ENCODE measurements around the gene MOSPD3. TPM values are rescaled to one million over a fixed set of nuclear protein-coding genes. Genes with fewer than 3 reads are reported as not detected.

MOSPD3 gene
- total and polyA plus RNA-seq, 8 donors = 4.0 to 30.7 (median 20.4) TPM; not detected in 1

DNA sequence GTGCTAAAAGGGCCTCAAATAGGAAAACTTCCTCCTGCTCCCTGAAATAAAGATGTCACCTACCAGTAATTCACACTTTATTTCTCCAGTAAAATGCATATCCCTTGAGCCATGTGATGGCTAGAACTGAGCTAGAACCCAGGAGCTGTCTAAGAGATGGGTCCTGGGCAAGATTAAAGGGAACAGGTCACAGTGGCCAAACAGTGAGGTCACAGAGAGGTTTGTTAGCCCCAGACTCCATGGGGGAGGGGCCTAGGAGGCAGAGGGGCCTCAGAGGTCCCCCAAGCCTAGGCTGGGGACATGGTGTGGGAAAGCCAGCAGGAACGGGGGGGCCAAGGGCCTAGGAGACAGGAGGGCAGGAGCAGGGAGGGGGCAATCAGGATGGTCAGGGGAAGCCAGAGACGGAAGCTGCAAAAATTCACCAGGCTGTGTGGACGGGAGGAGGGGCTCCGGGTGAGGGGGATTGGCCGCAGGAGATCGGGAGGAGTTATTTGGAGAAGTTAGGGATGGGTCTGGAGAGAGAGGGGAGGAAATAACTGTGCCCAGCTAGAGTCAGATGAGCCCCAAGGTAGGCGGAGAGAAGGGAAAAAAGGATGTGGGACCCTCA, 22.9 kb upstream of the MOSPD3 start:
- Histone ChIP-seq H3K36me3 (no peaks in the 10 kb centered on the region), H3K4me3 (no peak overlapping the region), H3K27me3 (peaks cover 0 to 17% (median 0%) of the 10 kb centered on the region in 3 donors), H3K9me3 (no peaks in the 10 kb centered on the region), H3K27ac (peak overlapping the region in 1 of 5 donors; percentile 3), H3K4me1 (peaks cover 8 to 22% (median 21%) of the 10 kb centered on the region in 4 donors)
- 41 to 54% (median 49%) methylated on average over 7 of the region's 7 CpGs for WGBS, 5 donors
- TF ChIP-seq, protein P1, sequence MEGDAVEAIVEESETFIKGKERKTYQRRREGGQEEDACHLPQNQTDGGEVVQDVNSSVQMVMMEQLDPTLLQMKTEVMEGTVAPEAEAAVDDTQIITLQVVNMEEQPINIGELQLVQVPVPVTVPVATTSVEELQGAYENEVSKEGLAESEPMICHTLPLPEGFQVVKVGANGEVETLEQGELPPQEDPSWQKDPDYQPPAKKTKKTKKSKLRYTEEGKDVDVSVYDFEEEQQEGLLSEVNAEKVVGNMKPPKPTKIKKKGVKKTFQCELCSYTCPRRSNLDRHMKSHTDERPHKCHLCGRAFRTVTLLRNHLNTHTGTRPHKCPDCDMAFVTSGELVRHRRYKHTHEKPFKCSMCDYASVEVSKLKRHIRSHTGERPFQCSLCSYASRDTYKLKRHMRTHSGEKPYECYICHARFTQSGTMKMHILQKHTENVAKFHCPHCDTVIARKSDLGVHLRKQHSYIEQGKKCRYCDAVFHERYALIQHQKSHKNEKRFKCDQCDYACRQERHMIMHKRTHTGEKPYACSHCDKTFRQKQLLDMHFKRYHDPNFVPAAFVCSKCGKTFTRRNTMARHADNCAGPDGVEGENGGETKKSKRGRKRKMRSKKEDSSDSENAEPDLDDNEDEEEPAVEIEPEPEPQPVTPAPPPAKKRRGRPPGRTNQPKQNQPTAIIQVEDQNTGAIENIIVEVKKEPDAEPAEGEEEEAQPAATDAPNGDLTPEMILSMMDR (IDR thresholded peaks at IDR 0.05) = no peak
- TF ChIP-seq EP300 (IDR thresholded peaks at IDR 0.05) (no peak), POLR2A (IDR thresholded peaks at IDR 0.05) (no peak), POLR2AphosphoS5 (IDR thresholded peaks at IDR 0.05) (no peak)
- intact Hi-C loops (cut with DNase I; ENCODE audit: low total_unique reads) = no loop called here
- DNase-seq = no peak

DNA sequence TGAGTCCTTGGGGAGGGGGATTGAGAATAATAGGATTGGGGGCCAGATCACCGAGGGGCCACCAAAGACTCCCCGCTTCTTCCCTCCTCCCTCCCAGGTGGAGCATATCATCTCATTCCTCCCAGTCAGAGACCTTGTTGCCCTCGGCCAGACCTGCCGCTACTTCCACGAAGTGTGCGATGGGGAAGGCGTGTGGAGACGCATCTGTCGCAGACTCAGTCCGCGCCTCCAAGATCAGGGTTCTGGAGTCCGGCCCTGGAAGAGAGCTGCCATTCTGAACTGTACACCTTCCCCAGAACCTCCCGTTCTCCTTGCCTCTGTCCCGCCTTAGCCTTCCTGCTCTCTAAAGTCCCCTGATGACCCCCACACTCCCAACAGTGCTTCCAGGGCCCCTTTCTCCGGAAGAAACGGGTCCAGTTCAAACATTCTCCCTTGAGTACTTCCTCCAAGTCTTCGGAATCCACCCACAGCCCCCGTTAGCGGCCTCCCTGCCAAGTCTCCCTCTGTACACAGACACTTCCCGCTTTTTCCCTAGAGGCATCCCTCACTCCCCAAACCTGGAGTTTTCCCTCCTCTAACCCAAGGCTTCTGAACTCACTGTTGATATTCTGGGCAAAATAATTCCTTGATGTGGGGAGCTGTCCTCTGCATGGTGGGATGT, 22.1 kb upstream of the MOSPD3 start:
- TF ChIP-seq POLR2AphosphoS5 (IDR thresholded peaks at IDR 0.05) (no peak), POLR2A (IDR thresholded peaks at IDR 0.05) (no peak), EP300 (IDR thresholded peaks at IDR 0.05) (no peak)
- TF ChIP-seq, protein P1 (IDR thresholded peaks at IDR 0.05) = no peak
- H3K27ac ChIP-seq = peak overlapping the region in 1 of 5 donors; percentile 3
- H3K36me3 ChIP-seq = no peaks in the 10 kb centered on the region
- intact Hi-C loops (cut with DNase I; ENCODE audit: low total_unique reads) = no loop called here
- peaks cover 0 to 17% (median 0%) of the 10 kb centered on the region in 3 donors for H3K27me3 ChIP-seq
- 32 to 37% (median 33%) methylated on average over 20 of the region's 20 CpGs for WGBS, 5 donors
- no peak overlapping the region for H3K4me3 ChIP-seq
- peak in 1 of 2 donors; percentile 75 for DNase-seq
- peaks cover under 1 to 14% (median 13%) of the 10 kb centered on the region in 4 donors for H3K4me1 ChIP-seq
- no peaks in the 10 kb centered on the region for H3K9me3 ChIP-seq

DNA sequence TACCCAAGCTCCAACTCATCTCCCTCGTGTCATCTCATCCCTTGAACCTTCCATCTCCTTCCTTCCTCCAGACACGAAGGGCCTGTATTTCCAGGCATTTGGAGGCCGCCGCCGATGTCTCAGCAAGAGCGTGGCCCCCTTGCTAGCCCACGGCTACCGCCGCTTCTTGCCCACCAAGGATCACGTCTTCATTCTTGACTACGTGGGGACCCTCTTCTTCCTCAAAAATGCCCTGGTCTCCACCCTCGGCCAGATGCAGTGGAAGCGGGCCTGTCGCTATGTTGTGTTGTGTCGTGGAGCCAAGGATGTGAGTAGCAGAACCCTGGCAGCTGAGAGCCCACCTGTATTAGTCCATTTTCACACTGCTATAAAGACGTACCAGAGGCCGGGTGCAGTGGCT, 20.7 kb upstream of the MOSPD3 start:
- Histone ChIP-seq H3K4me1 (peaks cover 0 to 10% (median 9%) of the 10 kb centered on the region in 4 donors), H3K27ac (no peak overlapping the region), H3K36me3 (no peaks in the 10 kb centered on the region), H3K27me3 (peaks cover 0 to 17% (median 0%) of the 10 kb centered on the region in 3 donors), H3K4me3 (no peak overlapping the region), H3K9me3 (no peaks in the 10 kb centered on the region)
- TF ChIP-seq POLR2AphosphoS5 (IDR thresholded peaks at IDR 0.05) (no peak), POLR2A (IDR thresholded peaks at IDR 0.05) (no peak), EP300 (IDR thresholded peaks at IDR 0.05) (no peak)
- TF ChIP-seq, protein P1 (IDR thresholded peaks at IDR 0.05) = no peak
- DNase-seq = no peak
- WGBS, 5 donors = 92 to 95% (median 93%) methylated on average over 17 of the region's 17 CpGs
- intact Hi-C loops (cut with DNase I; ENCODE audit: low total_unique reads) = no loop called here

DNA sequence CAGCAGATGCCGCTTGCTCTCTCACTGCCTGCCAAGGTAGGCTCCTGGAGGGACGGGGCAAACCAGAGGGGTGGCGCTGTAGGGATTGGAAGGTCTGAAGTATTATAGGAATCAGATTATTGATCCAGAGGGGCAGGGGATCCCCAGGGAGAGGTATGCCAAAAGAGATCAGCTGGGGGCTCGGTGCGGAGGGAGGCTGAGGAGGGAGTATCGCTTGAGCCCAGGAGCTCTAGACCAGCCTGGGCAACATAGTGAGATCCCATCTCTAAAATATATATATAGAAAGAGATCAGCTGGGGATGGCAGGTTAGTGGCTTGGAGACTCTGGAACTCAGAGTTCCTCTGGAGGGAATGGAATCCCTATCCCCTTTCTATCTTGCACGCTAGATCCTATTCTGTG, 17.2 kb upstream of the MOSPD3 start:
- no peak overlapping the region for H3K27ac ChIP-seq
- H3K9me3 ChIP-seq = no peaks in the 10 kb centered on the region
- TF ChIP-seq EP300 (IDR thresholded peaks at IDR 0.05) = no peak
- H3K27me3 ChIP-seq = peaks cover 0 to 6% (median 0%) of the 10 kb centered on the region in 3 donors
- no peaks in the 10 kb centered on the region for H3K4me1 ChIP-seq
- intact Hi-C loops (cut with DNase I; ENCODE audit: low total_unique reads) = no loop called here
- 96 to 98% (median 97%) methylated on average over 7 of the region's 7 CpGs for WGBS, 5 donors
- no peak overlapping the region for H3K4me3 ChIP-seq
- H3K36me3 ChIP-seq = no peaks in the 10 kb centered on the region
- DNase-seq = no peak

DNA sequence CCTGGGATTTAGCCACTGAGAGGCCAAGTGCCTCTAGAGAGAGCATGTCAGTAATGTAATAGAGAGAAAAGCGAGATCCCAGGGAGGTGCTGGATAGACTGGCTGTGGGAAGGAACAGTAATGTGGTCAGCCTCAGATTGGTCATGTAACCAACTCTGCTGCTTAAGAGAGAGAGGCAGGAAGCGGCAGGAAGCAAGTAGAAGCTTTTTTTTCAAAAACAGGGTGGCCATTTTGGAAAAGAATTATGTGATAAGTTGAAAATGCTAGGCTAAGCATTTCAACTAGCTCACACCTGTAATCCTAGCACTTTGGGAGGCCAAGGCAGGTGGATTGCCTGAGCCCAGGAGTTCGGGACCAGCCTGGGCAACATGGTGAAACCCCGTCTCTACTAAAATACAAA, 13.9 kb upstream of the MOSPD3 start:
- DNase-seq = no peak
- no peak for TF ChIP-seq POLR2A (IDR thresholded peaks at IDR 0.05)
- no peak for TF ChIP-seq POLR2AphosphoS5 (IDR thresholded peaks at IDR 0.05)
- no peak for TF ChIP-seq EP300 (IDR thresholded peaks at IDR 0.05)
- TF ChIP-seq, protein P1 (IDR thresholded peaks at IDR 0.05) = no peak
- peaks cover 7 to 16% (median 13%) of the 10 kb centered on the region in 4 donors for H3K4me1 ChIP-seq
- H3K27me3 ChIP-seq = no peaks in the 10 kb centered on the region
- H3K4me3 ChIP-seq = no peak overlapping the region
- H3K27ac ChIP-seq = no peak overlapping the region
- H3K9me3 ChIP-seq = no peaks in the 10 kb centered on the region
- 87 to 93% (median 89%) methylated on average over 4 of the region's 4 CpGs for WGBS, 5 donors
- no peaks in the 10 kb centered on the region for H3K36me3 ChIP-seq
- intact Hi-C loops (cut with DNase I; ENCODE audit: low total_unique reads) = no loop called here

Data from stomach (tissue), 9 donors.